ENCODE measurements around the gene RAP1A.

DNA sequence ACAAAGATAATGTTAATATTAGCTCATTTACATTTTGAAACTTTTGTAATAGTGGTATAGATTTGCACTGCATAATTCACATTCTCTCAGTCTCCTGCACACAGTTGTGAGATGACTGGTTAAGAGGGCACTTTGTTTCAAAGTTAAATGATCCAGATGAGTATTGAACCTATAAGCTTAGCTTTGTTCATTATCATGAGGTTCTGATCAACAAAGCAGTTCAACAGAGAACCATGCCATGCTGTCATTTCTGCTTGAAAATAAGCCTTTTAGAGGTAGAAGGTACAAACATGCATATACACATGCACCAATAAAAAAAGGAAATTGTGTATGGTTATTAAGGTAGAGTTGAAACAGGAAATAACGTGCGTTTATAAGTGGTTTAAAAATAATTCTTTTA lies 4.8 kb downstream of the RAP1A start:
- TF ChIP-seq, protein P1, sequence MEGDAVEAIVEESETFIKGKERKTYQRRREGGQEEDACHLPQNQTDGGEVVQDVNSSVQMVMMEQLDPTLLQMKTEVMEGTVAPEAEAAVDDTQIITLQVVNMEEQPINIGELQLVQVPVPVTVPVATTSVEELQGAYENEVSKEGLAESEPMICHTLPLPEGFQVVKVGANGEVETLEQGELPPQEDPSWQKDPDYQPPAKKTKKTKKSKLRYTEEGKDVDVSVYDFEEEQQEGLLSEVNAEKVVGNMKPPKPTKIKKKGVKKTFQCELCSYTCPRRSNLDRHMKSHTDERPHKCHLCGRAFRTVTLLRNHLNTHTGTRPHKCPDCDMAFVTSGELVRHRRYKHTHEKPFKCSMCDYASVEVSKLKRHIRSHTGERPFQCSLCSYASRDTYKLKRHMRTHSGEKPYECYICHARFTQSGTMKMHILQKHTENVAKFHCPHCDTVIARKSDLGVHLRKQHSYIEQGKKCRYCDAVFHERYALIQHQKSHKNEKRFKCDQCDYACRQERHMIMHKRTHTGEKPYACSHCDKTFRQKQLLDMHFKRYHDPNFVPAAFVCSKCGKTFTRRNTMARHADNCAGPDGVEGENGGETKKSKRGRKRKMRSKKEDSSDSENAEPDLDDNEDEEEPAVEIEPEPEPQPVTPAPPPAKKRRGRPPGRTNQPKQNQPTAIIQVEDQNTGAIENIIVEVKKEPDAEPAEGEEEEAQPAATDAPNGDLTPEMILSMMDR (conservative IDR thresholded peaks at IDR 0.05; ENCODE audit: low read depth, low read length), result no peak
- TF ChIP-seq EZH2phosphoT487 (IDR thresholded peaks at IDR 0.05; ENCODE audit: borderline replicate concordance, low read length) (no peak), EZH2 (IDR thresholded peaks at IDR 0.05; ENCODE audit: low read length, unreplicated experiment) (no peak)

Data from PC-3 (cell line).